GM12878 (cell line): ENCODE data around the gene ZNF576. TPM values are rescaled to one million over a fixed set of nuclear protein-coding genes. Genes with fewer than 3 reads are reported as not detected.

ENCODE experiments used
- ATAC-seq: fragments of 200-7000 bp; cut with Tn5 transposase; 3 replicates; pipeline ENCODE4 v1.9.1; 2020; ENCODE audit warnings: mild to moderate bottlenecking, moderate library complexity
- BruUV-seq: library from RNA; stranded (reverse); fragments of 400-500 nt; replicated peaks from 2 replicates; lab custom pipeline; 2021; lab: Mats Ljungman, UMichigan
- CTCF ChIA-PET: fragments of 300-600 bp; sonication (Branson Sonifier 250); formaldehyde crosslinking; extraction: SDS; loops from one replicate; lab custom pipeline; 2021; ENCODE audit warnings: inconsistent platforms; lab: Yijun Ruan, JAX
- POLR2A ChIA-PET: fragments of 350-600 bp; formaldehyde crosslinking; extraction: SDS; loops from one replicate; lab custom pipeline; 2021; ENCODE audit warnings: inconsistent platforms; lab: Charles Lee
- RAD21 ChIA-PET: fragments of 300-600 bp; sonication (Branson Sonifier 250); formaldehyde crosslinking; loops from one replicate; lab custom pipeline; 2023; ENCODE audit warnings: antibody characterized with exemption; ENCODE audit not compliant: unreplicated experiment; lab: Charles Lee
- SMC1A ChIA-PET: fragments of 300-600 bp; sonication (Branson Sonifier 250); formaldehyde crosslinking; loops from one replicate; lab custom pipeline; 2023; ENCODE audit not compliant: unreplicated experiment, uncharacterized antibody; lab: Charles Lee
- DNase-seq: peaks from one replicate; pipeline ENCODE4 v3.0.0-alpha.2; 2011; ENCODE audit warnings: low read depth, low spot score
- FAIRE-seq: peaks from 3 replicates; lab custom pipeline; 2011; peaks lifted over from hg19 to GRCh38; lab: Jason Lieb, UNC
- H2AFZ ChIP-seq: 2 replicates; pipeline ENCODE4 v1.6.0; 2011; ENCODE audit warnings: low read depth, low read length, control low read depth; ENCODE audit not compliant: control insufficient read depth
- H3K27ac ChIP-seq: 2 replicates; pipeline ENCODE4 v1.5.1; 2011; ENCODE audit warnings: control low read depth; ENCODE audit not compliant: control insufficient read depth, insufficient read depth
- H3K27me3 ChIP-seq, 2 experiments: replicated peaks in 1 of 2; 2 replicates each; pipeline versions ENCODE4 v1.6.0 to v1.6.1; 2011; ENCODE audit warnings: low read length in 1 of 2; ENCODE audit not compliant: control insufficient read depth in 2 of 2, insufficient read depth in 2 of 2
- H3K36me3 ChIP-seq, 2 experiments: 2 replicates each; pipeline ENCODE4 v1.5.1; 2011; ENCODE audit warnings: low read length in 1 of 2; ENCODE audit not compliant: control insufficient read depth in 2 of 2, insufficient read depth in 2 of 2
- H3K4me1 ChIP-seq: 2 replicates; pipeline ENCODE4 v1.6.1; 2011; ENCODE audit warnings: mild to moderate bottlenecking, low read length, moderate library complexity, mixed read lengths; ENCODE audit not compliant: control insufficient read depth, insufficient read depth
- H3K4me2 ChIP-seq: 2 replicates; pipeline ENCODE4 v1.6.0; 2011; ENCODE audit warnings: control low read depth; ENCODE audit not compliant: control insufficient read depth, insufficient read depth
- H3K4me3 ChIP-seq: fragments of 200-600 bp; sonication (generic); 2 replicates; pipeline ENCODE4 v1.5.1; 2016
- H3K79me2 ChIP-seq: 2 replicates; pipeline ENCODE4 v1.6.0; 2011; ENCODE audit warnings: low read length; ENCODE audit not compliant: control insufficient read depth, insufficient read depth
- H3K9ac ChIP-seq: 2 replicates; pipeline ENCODE4 v1.8.0; 2011; ENCODE audit warnings: low read length, control low read depth, mixed read lengths; ENCODE audit not compliant: control insufficient read depth, insufficient read depth
- H3K9me3 ChIP-seq: replicated peaks from 3 replicates; pipeline ENCODE4 v1.5.1; 2011; ENCODE audit warnings: mild to moderate bottlenecking, low read length; ENCODE audit not compliant: control insufficient read depth, insufficient read depth
- H4K20me1 ChIP-seq: 2 replicates; pipeline ENCODE4 v1.6.0; 2011; ENCODE audit not compliant: control insufficient read depth, insufficient read depth
- SIN3A ChIP-seq: IDR thresholded peaks from 2 replicates; pipeline ENCODE4 v1.6.1; 2012; ENCODE audit warnings: low read depth, low read length, improper control_type of control experiment
- WGBS: methylation state at CpG from one replicate; pipeline ENCODE4 v1.1.6; 2016; ENCODE audit warnings: low lambda C conversion rate; ENCODE audit not compliant: insufficient replicate concordance, insufficient coverage; ENCODE audit errors: missing lambda C conversion rate; 5-methylcytosine and 5-hydroxymethylcytosine counted together
- in situ Hi-C: fragments of 300-500 bp; cut with MboI; formaldehyde crosslinking; loops from 9 replicates; pipeline ENCODE4 v1.14.3; 2018; ENCODE audit warnings: mixed read lengths
- intact Hi-C: fragments of 100-400 bp; cut with micrococcal nuclease; formaldehyde crosslinking; loops from one replicate; pipeline ENCODE4 v1.14.2; 2022; ENCODE audit not compliant: unreplicated experiment
- polyA plus RNA-seq, 11 experiments: library from polyadenylated mRNA; depleted of rRNA in 4 of 11; unstranded in 6 of 11; stranded (reverse) in 5 of 11; fragments of >200 nt; fragmentation: Nextera tagmentation in 4 of 11; fragmentation: Illumina TruSeq in 1 of 11; extraction: Ambion mirVana in 4 of 11; extraction: Trizol in 1 of 11; gene quantifications; 1 replicate in 1 of 11; 2 replicates in 10 of 11; pipeline versions ENCODE4 v1.2.1 to v1.2.3, GENCODE V29; 2011 to 2016; ENCODE audit warnings: inconsistent platforms in 2 of 11, missing spikeins in 2 of 11, low read depth in 1 of 11
- total RNA-seq, 4 experiments: library from RNA; depleted of rRNA in 3 of 4; stranded (reverse); fragments of >200 nt in 3 of 4; fragmentation: Illumina TruSeq in 1 of 4; extraction: Trizol in 1 of 4; gene quantifications; 2 replicates each; pipeline versions ENCODE4 v1.2.1 to v1.2.3, GENCODE V29; 2013 to 2021
- TF ChIP-seq, protein P1 (sequence below): fragments of 450-650 bp; IDR thresholded peaks from 2 replicates; pipeline ENCODE4 v1.6.1; 2016; ENCODE audit warnings: mild to moderate bottlenecking

The ZNF576 gene
- total and polyA plus RNA-seq, 10 of the 15 experiments (the other 5 are each of a cell fraction or from before 2014, with no cell fraction given): 7.4 to 29.8 (median 14.3) TPM

- peak; percentile 4; the same call in 1 of the 3 replicates for ATAC-seq
- ChIA-PET POLR2A (interaction anchor here (0.6 to 2.6 kb wide), 4 partner anchors 8 to 57 kb away, joined by 3 to 22 read pairs (median 10); partner anchors contain the start of genes IRGQ, ZNF575 and ZNF576), RAD21 (no interaction called here), SMC1A (interaction anchor here (1.6 to 3.1 kb wide), 3 partner anchors 19 to 21 kb away, joined by 3 to 25 read pairs (median 8); partner anchors contain the start of genes IRGQ and ZNF576), CTCF (interaction anchor here (3.6 kb wide), 1 partner anchor 18 kb away, joined by 34 read pairs; no protein-coding TSS in a partner anchor)
- intact Hi-C loops (loop anchor here (1.0 kb wide), 2 partner anchors 20 to 43 kb away; partner anchors contain the start of genes IRGQ, ZNF428 and ZNF576), in situ Hi-C loops (no loop called here)
- no peak for DNase-seq
- H3K9ac ChIP-seq: peak overlapping the region; percentile 32; the same call in 1 of the 2 replicates
- TF ChIP-seq, protein P1, sequence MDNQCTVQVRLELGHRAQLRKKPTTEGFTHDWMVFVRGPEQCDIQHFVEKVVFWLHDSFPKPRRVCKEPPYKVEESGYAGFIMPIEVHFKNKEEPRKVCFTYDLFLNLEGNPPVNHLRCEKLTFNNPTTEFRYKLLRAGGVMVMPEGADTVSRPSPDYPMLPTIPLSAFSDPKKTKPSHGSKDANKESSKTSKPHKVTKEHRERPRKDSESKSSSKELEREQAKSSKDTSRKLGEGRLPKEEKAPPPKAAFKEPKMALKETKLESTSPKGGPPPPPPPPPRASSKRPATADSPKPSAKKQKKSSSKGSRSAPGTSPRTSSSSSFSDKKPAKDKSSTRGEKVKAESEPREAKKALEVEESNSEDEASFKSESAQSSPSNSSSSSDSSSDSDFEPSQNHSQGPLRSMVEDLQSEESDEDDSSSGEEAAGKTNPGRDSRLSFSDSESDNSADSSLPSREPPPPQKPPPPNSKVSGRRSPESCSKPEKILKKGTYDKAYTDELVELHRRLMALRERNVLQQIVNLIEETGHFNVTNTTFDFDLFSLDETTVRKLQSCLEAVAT: peak; percentile 83
- TF ChIP-seq SIN3A: no peak
- H3K36me3 ChIP-seq: no peaks in the 10 kb centered on the region
- peak overlapping the region; percentile 52 for H2AFZ ChIP-seq
- peak overlapping the region; percentile 66; the same call in 1 of the 2 replicates for H3K4me3 ChIP-seq
- peaks cover 9% of the 10 kb centered on the region for H3K79me2 ChIP-seq
- no TSS peak for BruUV-seq
- H3K27me3 ChIP-seq: no peaks in the 10 kb centered on the region
- peak overlapping the region; percentile 13; the same call in 1 of the 2 replicates for H3K27ac ChIP-seq
- no peaks in the 10 kb centered on the region for H4K20me1 ChIP-seq
- H3K9me3 ChIP-seq: no peaks in the 10 kb centered on the region
- 73% methylated on average over 37 of the region's 37 CpGs for WGBS
- no peak for FAIRE-seq
- peak overlapping the region; percentile 67 for H3K4me2 ChIP-seq
- peaks cover 5% of the 10 kb centered on the region for H3K4me1 ChIP-seq
These were observed 20.2 kb upstream of the ZNF576 start for GRCh38 chr19:43575955-43576878.
